Activated B cell treated with CpG ODN at 0.5 μM for 24 hours (primary cell): Measurements from ENCODE around the gene TAAR1. TPM values are rescaled to one million over a fixed set of nuclear protein-coding genes. Genes with fewer than 3 reads are reported as not detected.

Experiments used
- ATAC-seq: fragments of 200-7000 bp; cut with Tn5 transposase; one replicate; pipeline ENCODE4 v1.10.0; 2021; ENCODE audit warnings: low read depth, mild to moderate bottlenecking, moderate library complexity
- CTCF ChIA-PET: fragments of 350-600 bp; sonication (Branson Sonifier 250); formaldehyde crosslinking; loops from one replicate; lab custom pipeline; 2021; ENCODE audit warnings: antibody characterized with exemption; lab: Charles Lee
- POLR2A ChIA-PET: fragments of 350-600 bp; sonication (Branson Sonifier 250); formaldehyde crosslinking; loops from one replicate; lab custom pipeline; 2021; ENCODE audit warnings: antibody characterized with exemption; lab: Charles Lee
- DNase-seq: peaks from one replicate; pipeline ENCODE4 v3.0.0; 2022
- H3K27ac Mint-ChIP-seq: one replicate; pipeline ENCODE4 v1.8.0; 2020; ENCODE audit warnings: mixed read lengths
- H3K27me3 Mint-ChIP-seq: one replicate; pipeline ENCODE4 v1.8.0; 2021; ENCODE audit warnings: mixed read lengths
- H3K36me3 Mint-ChIP-seq: one replicate; pipeline ENCODE4 v1.8.0; 2021; ENCODE audit warnings: low read depth, mixed read lengths
- H3K4me1 Mint-ChIP-seq: one replicate; pipeline ENCODE4 v1.8.0; 2021; ENCODE audit warnings: mixed read lengths
- H3K4me3 Mint-ChIP-seq: one replicate; pipeline ENCODE4 v1.8.0; 2020; ENCODE audit warnings: mild to moderate bottlenecking, mixed read lengths
- H3K9me3 Mint-ChIP-seq: one replicate; pipeline ENCODE4 v1.8.0; 2020; ENCODE audit warnings: mixed read lengths
- intact Hi-C: fragments of 100-400 bp; cut with micrococcal nuclease; formaldehyde crosslinking; loops from one replicate; pipeline ENCODE4 v1.15.1; 2024
- total RNA-seq: library from RNA; stranded (reverse); gene quantifications from 2 replicates; pipeline ENCODE4 v1.2.3, GENCODE V29; 2022
- TF ChIP-seq, protein P1 (sequence below): fragments of 200-600 bp; IDR thresholded peaks from one replicate; pipeline ENCODE4 v1.8.0; 2022; ENCODE audit warnings: antibody characterized with exemption, mild to moderate bottlenecking

Gene TAAR1
- total RNA-seq, 1 donor from 2014 or later: not detected

DNA sequence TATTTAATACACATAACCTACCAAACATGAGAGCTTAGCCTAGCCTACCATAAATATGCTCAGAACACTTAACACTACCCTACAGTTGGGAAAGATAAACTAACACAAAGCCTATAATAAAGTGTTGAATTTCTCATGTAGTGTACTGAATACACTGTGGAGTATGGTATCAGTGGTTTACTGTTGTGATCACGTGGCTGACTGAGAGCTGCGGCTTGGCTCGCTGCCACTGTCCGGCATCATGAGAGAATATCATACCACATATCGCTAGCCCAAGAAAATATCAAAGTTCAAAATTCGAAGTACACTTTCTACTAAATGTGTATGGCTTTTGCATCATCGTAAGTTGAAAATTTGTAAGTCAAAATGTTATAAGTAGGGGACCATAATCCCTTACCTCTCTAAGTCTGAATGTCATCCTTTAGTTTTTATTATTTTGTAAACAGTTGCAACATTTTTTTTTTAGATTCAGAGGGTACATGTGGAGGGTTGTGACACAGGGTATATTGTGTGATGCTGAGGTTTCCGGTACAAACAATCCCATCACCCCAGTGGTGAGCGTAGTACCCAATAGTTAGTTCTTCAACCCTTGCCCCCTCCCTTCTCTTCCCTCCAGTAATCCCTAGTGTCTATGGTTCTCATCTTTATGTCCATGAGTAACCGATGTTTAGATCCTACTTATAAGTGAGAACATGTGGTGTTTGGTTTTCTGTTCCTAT, 14.6 kb upstream of the TAAR1 start:
- CTCF ChIA-PET: interaction anchor here (1.5 to 1.7 kb wide), 2 partner anchors 93 to 289 kb away, joined by 3 to 4 read pairs; no protein-coding TSS in a partner anchor
- no peaks in the 10 kb centered on the region for H3K36me3 Mint-ChIP-seq
- TF ChIP-seq, protein P1, sequence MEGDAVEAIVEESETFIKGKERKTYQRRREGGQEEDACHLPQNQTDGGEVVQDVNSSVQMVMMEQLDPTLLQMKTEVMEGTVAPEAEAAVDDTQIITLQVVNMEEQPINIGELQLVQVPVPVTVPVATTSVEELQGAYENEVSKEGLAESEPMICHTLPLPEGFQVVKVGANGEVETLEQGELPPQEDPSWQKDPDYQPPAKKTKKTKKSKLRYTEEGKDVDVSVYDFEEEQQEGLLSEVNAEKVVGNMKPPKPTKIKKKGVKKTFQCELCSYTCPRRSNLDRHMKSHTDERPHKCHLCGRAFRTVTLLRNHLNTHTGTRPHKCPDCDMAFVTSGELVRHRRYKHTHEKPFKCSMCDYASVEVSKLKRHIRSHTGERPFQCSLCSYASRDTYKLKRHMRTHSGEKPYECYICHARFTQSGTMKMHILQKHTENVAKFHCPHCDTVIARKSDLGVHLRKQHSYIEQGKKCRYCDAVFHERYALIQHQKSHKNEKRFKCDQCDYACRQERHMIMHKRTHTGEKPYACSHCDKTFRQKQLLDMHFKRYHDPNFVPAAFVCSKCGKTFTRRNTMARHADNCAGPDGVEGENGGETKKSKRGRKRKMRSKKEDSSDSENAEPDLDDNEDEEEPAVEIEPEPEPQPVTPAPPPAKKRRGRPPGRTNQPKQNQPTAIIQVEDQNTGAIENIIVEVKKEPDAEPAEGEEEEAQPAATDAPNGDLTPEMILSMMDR: no peak
- H3K27ac Mint-ChIP-seq: no peak overlapping the region
- intact Hi-C loops: no loop called here
- H3K4me3 Mint-ChIP-seq: no peak overlapping the region
- H3K4me1 Mint-ChIP-seq: peaks cover 5% of the 10 kb centered on the region
- no peaks in the 10 kb centered on the region for H3K27me3 Mint-ChIP-seq
- DNase-seq (no peak), ATAC-seq (no peak)
- POLR2A ChIA-PET: no interaction called here
- no peaks in the 10 kb centered on the region for H3K9me3 Mint-ChIP-seq

DNA sequence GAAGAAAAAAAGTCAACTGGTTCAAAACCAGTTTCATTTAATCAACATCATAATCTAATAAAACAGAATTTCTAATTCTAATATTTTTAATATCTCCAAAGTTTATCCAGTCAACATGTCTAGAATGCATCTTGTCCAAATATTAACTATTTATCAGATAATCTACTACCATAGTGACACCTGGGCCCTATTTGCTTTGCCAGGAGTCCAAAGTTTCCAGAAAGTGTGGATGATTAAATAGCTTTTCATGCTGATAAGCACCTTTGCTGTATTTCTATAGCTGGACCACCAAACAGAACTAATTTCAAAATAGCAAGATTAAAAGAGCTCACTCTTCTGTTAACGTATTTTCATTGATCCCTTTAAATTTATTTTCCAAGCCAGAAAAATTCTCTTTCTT, 12.3 kb upstream of the TAAR1 start:
- intact Hi-C loops: no loop called here
- POLR2A ChIA-PET: no interaction called here

DNA sequence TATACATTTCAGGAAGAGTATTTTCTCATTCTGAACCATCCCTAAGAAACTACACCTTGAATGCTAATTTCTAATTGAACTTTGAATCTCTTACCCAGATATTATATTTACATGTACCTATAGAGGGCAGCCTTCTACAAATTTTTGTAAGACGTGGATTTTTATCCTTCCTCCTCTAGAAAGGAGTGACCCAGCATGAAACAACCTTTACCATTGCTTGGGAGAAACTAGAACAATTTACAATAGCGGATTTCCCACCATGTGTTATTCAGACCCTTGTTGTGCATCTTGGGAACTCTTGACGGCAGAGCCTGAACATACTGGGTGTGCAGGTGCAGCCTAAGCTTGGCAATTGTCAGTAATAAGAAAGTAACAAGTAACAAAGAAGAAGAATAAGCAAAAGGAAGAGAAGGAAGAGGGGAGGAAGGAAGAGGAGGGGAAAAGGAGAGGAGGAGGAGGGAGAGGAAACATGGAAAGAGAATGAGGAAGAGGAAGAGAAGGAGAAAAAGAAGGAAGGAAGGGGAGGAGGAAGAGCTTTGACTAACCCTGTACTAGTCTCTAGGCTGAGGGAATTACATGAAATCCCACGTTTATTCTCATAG, 10.8 kb upstream of the TAAR1 start:
- Mint-ChIP-seq H3K27ac (no peak overlapping the region), H3K4me3 (peak overlapping the region; percentile 55), H3K27me3 (no peaks in the 10 kb centered on the region), H3K36me3 (no peaks in the 10 kb centered on the region), H3K9me3 (peaks cover 1% of the 10 kb centered on the region), H3K4me1 (peaks cover 5% of the 10 kb centered on the region)
- intact Hi-C loops: loop anchor here (1.0 to 10.0 kb wide), 10 partner anchors 99 to 1428 kb away; no protein-coding TSS in a partner anchor
- ATAC-seq (peak; percentile 68), DNase-seq (no peak)
- ChIA-PET POLR2A (interaction anchor here (0.5 to 2.1 kb wide), 10 partner anchors 81 to 291 kb away, joined by 3 to 8 read pairs (median 4); partner anchors contain the start of gene RPS12), CTCF (interaction anchor here (0.7 to 7.0 kb wide), 25 partner anchors 9 to 1422 kb away, joined by 3 to 126 read pairs (median 4); partner anchors contain the start of genes RPS12, SLC18B1, VNN1 and VNN2)
- TF ChIP-seq, protein P1: peak; percentile 49

More for the DNA sequence above, 12.3 kb upstream of the TAAR1 start:
- no peak overlapping the region for H3K4me3 Mint-ChIP-seq
- ATAC-seq (no peak), DNase-seq (no peak)
- H3K9me3 Mint-ChIP-seq: no peaks in the 10 kb centered on the region
- H3K27me3 Mint-ChIP-seq: no peaks in the 10 kb centered on the region
- H3K36me3 Mint-ChIP-seq: no peaks in the 10 kb centered on the region
- peaks cover 5% of the 10 kb centered on the region for H3K4me1 Mint-ChIP-seq
- CTCF ChIA-PET: interaction anchor here (0.7 to 7.0 kb wide), 7 partner anchors 11 to 391 kb away, joined by 3 to 126 read pairs (median 4); partner anchors contain the start of gene SLC18B1
- TF ChIP-seq, protein P1: no peak
- no peak overlapping the region for H3K27ac Mint-ChIP-seq

DNA sequence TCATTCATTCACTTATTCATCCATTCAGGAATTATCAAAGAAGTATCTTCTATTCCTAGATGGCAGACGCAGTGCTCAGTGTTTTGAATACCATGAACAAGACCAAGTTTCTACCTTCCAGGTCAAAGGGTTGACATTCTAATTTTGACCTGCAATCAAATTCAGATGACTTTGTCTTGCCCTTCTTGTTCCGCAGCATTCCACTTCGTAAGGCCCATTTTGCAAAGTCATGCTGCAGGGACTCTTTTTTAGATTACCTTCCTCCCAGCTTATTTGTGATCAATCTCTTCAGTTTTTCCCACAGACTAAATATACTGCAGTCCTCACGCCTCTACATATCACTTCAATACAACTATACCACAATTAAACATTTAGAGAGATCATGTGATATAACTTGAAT, 7.1 kb upstream of the TAAR1 start:
- intact Hi-C loops: loop anchor here (5.0 to 10.0 kb wide), 5 partner anchors 391 to 1431 kb away; no protein-coding TSS in a partner anchor
- Mint-ChIP-seq H3K27me3 (no peaks in the 10 kb centered on the region), H3K36me3 (no peaks in the 10 kb centered on the region), H3K4me1 (peaks cover 5% of the 10 kb centered on the region), H3K27ac (no peak overlapping the region), H3K4me3 (no peak overlapping the region), H3K9me3 (peaks cover 5% of the 10 kb centered on the region)
- ATAC-seq: no peak
- DNase-seq: no peak
- TF ChIP-seq, protein P1: no peak
- POLR2A ChIA-PET: interaction anchor here (1.1 kb wide), 1 partner anchor 150 kb away, joined by 3 read pairs; no protein-coding TSS in a partner anchor
- CTCF ChIA-PET: interaction anchor here (1.4 to 7.0 kb wide), 3 partner anchors 14 to 159 kb away, joined by 3 to 126 read pairs (median 4); no protein-coding TSS in a partner anchor
